ENCODE results near the gene DUS1L. TPM values are rescaled to one million over a fixed set of nuclear protein-coding genes. Genes with fewer than 3 reads are reported as not detected.

DUS1L gene
- total and polyA plus RNA-seq, 2 experiments from 2014 or later: 66.0 to 122 TPM

DNA sequence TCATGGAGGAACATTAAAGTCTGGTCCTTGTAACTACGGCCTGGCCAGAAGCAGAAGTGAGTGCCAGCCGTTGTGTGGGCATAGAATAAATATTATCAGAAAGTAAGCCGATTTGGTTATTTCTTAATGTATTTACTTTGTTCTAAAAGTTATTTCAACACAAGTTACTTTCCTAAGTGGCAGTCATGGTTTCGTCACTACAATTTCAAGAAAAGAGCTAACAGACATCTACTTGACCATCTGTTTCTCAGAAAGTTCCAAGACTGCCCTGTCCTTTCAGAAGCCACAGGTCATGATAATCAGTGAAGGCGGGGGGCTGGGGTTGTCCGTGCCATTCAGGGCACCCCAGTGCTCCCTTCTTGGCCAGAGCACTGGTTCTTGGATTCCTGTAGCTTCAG, 47.3 kb upstream of the DUS1L start:
- Histone ChIP-seq H2AFZ (no peak overlapping the region), H3K27ac (ENCODE audit: low read depth) (no peak overlapping the region), H4K20me1 (replicated peaks; ENCODE audit: insufficient read depth) (no peaks in the 10 kb centered on the region; the same call in 1 of the 2 replicates), H3K27me3 (ENCODE audit: insufficient read depth) (0 out of 2 replicates have a peak, but pooled peaks cover 4% of the 10 kb centered on the region), H3K36me3 (ENCODE audit: insufficient read depth) (no peaks in the 10 kb centered on the region), H3K4me3 (no peak overlapping the region), H3K4me1 (ENCODE audit: insufficient read depth) (no peaks in the 10 kb centered on the region), H3K9me2 (ENCODE audit: insufficient read depth) (no peaks in the 10 kb centered on the region), H3K4me2 (no peak overlapping the region), H3K79me2 (replicated peaks; ENCODE audit: insufficient read depth) (no peaks in the 10 kb centered on the region), H3F3A (replicated peaks; ENCODE audit: low read depth) (no peaks in the 10 kb centered on the region)
- TF ChIP-seq POLR2AphosphoS5 (IDR thresholded peaks at IDR 0.05; ENCODE audit: low read depth): no peak
- DNase-seq (ENCODE audit: low spot score) (no peak), ATAC-seq (no peak)
- no peak overlapping the region for H3K27ac Mint-ChIP-seq
- H3K27me3 Mint-ChIP-seq (ENCODE audit: insufficient read depth, low read depth, poor library complexity): peaks cover 26% of the 10 kb centered on the region
- H3K4me1 Mint-ChIP-seq: peaks cover 16% of the 10 kb centered on the region; the same call in 2 of the 3 replicates
- H3K9me3 Mint-ChIP-seq: peaks cover 2% of the 10 kb centered on the region; the same call in 2 of the 3 replicates
- H3K36me3 Mint-ChIP-seq (ENCODE audit: low read depth): no peaks in the 10 kb centered on the region; the same call in 2 of the 3 replicates
- no peak overlapping the region for H3K4me3 Mint-ChIP-seq

- Mint-ChIP-seq H3K4me1 (peaks cover 14% of the 10 kb centered on the region; the same call in 2 of the 3 replicates), H3K27ac (no peak overlapping the region), H3K27me3 (ENCODE audit: insufficient read depth, low read depth, poor library complexity) (peaks cover 27% of the 10 kb centered on the region), H3K4me3 (no peak overlapping the region), H3K36me3 (ENCODE audit: low read depth) (no peaks in the 10 kb centered on the region; the same call in 2 of the 3 replicates), H3K9me3 (peaks cover 2% of the 10 kb centered on the region; the same call in 2 of the 3 replicates)
- Histone ChIP-seq H3K4me1 (ENCODE audit: insufficient read depth) (no peaks in the 10 kb centered on the region), H4K20me1 (replicated peaks; ENCODE audit: insufficient read depth) (no peaks in the 10 kb centered on the region), H3K36me3 (ENCODE audit: insufficient read depth) (no peaks in the 10 kb centered on the region), H3K4me3 (no peak overlapping the region), H3K27me3 (ENCODE audit: insufficient read depth) (0 out of 2 replicates have a peak, but pooled peaks cover 4% of the 10 kb centered on the region), H3K4me2 (no peak overlapping the region), H3F3A (replicated peaks; ENCODE audit: low read depth) (no peaks in the 10 kb centered on the region), H3K79me2 (replicated peaks; ENCODE audit: insufficient read depth) (no peaks in the 10 kb centered on the region), H2AFZ (no peak overlapping the region), H3K27ac (ENCODE audit: low read depth) (no peak overlapping the region), H3K9me2 (ENCODE audit: insufficient read depth) (no peaks in the 10 kb centered on the region)
- TF ChIP-seq REST (IDR thresholded peaks at IDR 0.05; ENCODE audit: unreplicated experiment): no peak
- no peak for TF ChIP-seq EZH2phosphoT487 (IDR thresholded peaks at IDR 0.05; ENCODE audit: unreplicated experiment)
- TF ChIP-seq ZNF114 (CRISPR knock-in tag; IDR thresholded peaks at IDR 0.05): no peak
- DNase-seq (ENCODE audit: low spot score) (no peak), ATAC-seq (no peak)
Observed at GRCh38 chr17:82112181-82112913, 46.7 kb upstream of the DUS1L start.

DNA sequence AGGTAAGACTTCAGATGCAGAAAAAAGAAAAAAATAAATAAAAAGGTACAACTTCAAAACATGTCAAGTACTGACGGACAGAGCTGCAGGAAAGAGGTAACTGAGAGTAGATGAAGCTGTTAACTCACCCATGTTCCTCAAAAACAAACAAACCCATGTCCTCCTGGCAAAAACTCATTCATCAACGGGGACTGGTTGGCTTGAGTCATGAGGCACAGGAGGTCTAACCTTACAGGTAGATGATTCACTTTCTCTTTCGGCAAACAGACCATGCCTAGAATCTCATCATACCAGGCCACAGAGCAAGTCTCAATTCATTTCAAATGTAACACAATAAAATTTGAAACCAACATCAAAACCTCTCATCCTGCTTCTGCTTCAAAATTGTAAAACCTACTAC, 44.7 kb upstream of the DUS1L start:
- no peak for ATAC-seq
- Mint-ChIP-seq H3K27ac (no peak overlapping the region), H3K9me3 (peaks cover 2% of the 10 kb centered on the region; the same call in 2 of the 3 replicates)
- TF ChIP-seq ZNF114 (CRISPR knock-in tag; IDR thresholded peaks at IDR 0.05): no peak
- no peak for TF ChIP-seq POLR2AphosphoS5 (IDR thresholded peaks at IDR 0.05; ENCODE audit: low read depth)
- no peak for TF ChIP-seq EZH2 (IDR thresholded peaks at IDR 0.05; ENCODE audit: low read depth, unreplicated experiment)
- TF ChIP-seq NANOG (IDR thresholded peaks at IDR 0.05; ENCODE audit: borderline replicate concordance): no peak
- TF ChIP-seq REST (IDR thresholded peaks at IDR 0.05; ENCODE audit: unreplicated experiment): no peak
- no peak for TF ChIP-seq JUNB (IDR thresholded peaks at IDR 0.05; ENCODE audit: unreplicated experiment)
- no peak for TF ChIP-seq STAT1 (IDR thresholded peaks at IDR 0.05; ENCODE audit: unreplicated experiment)
- TF ChIP-seq EZH2phosphoT487 (IDR thresholded peaks at IDR 0.05; ENCODE audit: unreplicated experiment): no peak
- TF ChIP-seq ZNF331 (CRISPR knock-in tag; IDR thresholded peaks at IDR 0.05; ENCODE audit: low read depth): no peak
- TF ChIP-seq CREB1 (CRISPR knock-in tag; IDR thresholded peaks at IDR 0.05; ENCODE audit: low read depth): no peak

More for the DNA sequence above, 44.7 kb upstream of the DUS1L start:
- Histone ChIP-seq H3K27ac (ENCODE audit: low read depth) (no peak overlapping the region), H3K27me3 (ENCODE audit: insufficient read depth) (0 out of 2 replicates have a peak, but pooled peaks cover 4% of the 10 kb centered on the region), H3F3A (replicated peaks; ENCODE audit: low read depth) (no peaks in the 10 kb centered on the region), H3K4me3 (no peak overlapping the region), H4K20me1 (replicated peaks; ENCODE audit: insufficient read depth) (no peaks in the 10 kb centered on the region), H3K79me2 (replicated peaks; ENCODE audit: insufficient read depth) (no peaks in the 10 kb centered on the region), H3K4me1 (ENCODE audit: insufficient read depth) (peaks cover 15% of the 10 kb centered on the region; the same call in 1 of the 2 replicates), H2AFZ (no peak overlapping the region), H3K36me3 (ENCODE audit: insufficient read depth) (no peaks in the 10 kb centered on the region), H3K9me2 (ENCODE audit: insufficient read depth) (no peaks in the 10 kb centered on the region), H3K4me2 (no peak overlapping the region)
- Mint-ChIP-seq H3K4me1 (peaks cover 17% of the 10 kb centered on the region), H3K36me3 (ENCODE audit: low read depth) (no peaks in the 10 kb centered on the region; the same call in 2 of the 3 replicates), H3K4me3 (no peak overlapping the region), H3K27me3 (ENCODE audit: insufficient read depth, low read depth, poor library complexity) (peaks cover 34% of the 10 kb centered on the region)
- DNase-seq (ENCODE audit: low spot score): no peak

Data from GM23338 (cell line).